VCaP (cell line): ENCODE results near the gene SMYD3.
A peak's percentile ranks its signal among the peaks of the same experiment; 100 is the strongest.

ENCODE experiments used
- H3K27ac ChIP-seq: fragments of 450-650 bp; 2 replicates; pipeline ENCODE4 v1.5.1; 2017
- TF ChIP-seq, protein P1 (sequence below): fragments of 450-650 bp; conservative IDR thresholded peaks from 2 replicates; pipeline ENCODE4 v1.5.1; 2017; ENCODE audit warnings: mild to moderate bottlenecking, moderate library complexity

Gene SMYD3

DNA sequence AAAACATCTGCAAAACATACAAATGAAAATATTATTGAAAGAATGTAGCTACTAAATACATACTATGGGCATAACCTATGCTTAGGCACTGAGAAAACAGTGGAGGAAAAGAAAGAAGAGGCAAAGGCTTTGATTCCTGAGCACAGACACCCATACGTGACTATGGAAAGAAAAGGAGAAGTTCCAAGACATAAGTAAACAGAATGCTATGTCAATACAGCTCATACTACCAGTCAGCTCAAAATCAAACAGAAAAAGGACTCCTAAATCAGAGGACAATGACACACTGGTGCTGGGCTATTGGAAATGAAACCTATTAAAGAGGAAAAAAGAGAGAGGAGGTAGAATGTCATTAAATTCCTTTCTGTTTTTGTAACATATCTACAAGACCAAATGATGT lies 225.4 kb downstream of the SMYD3 start:
- peak overlapping the region; percentile 83 for H3K27ac ChIP-seq
- TF ChIP-seq, protein P1, sequence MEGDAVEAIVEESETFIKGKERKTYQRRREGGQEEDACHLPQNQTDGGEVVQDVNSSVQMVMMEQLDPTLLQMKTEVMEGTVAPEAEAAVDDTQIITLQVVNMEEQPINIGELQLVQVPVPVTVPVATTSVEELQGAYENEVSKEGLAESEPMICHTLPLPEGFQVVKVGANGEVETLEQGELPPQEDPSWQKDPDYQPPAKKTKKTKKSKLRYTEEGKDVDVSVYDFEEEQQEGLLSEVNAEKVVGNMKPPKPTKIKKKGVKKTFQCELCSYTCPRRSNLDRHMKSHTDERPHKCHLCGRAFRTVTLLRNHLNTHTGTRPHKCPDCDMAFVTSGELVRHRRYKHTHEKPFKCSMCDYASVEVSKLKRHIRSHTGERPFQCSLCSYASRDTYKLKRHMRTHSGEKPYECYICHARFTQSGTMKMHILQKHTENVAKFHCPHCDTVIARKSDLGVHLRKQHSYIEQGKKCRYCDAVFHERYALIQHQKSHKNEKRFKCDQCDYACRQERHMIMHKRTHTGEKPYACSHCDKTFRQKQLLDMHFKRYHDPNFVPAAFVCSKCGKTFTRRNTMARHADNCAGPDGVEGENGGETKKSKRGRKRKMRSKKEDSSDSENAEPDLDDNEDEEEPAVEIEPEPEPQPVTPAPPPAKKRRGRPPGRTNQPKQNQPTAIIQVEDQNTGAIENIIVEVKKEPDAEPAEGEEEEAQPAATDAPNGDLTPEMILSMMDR, result no peak

DNA sequence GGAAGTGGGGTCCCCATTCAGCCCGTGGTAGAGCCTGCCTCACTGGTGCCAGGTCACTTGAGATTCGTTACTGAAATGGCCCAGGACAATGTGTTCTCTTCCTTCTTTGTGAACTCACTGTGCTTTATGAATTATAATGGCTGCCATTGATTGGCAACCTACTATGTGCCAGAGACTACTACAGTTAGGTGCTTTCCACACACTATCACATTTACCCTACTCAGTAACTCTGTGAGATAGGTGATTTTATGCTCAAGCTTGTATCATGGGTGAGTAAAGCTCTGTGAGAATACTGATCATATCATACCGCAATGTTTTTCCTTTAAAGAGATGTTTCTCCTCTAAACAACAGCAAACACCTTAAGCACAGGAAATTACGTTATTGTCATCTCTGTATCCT lies 225.9 kb downstream of the SMYD3 start:
- peak overlapping the region; percentile 83 for H3K27ac ChIP-seq
- TF ChIP-seq, protein P1, result no peak

DNA sequence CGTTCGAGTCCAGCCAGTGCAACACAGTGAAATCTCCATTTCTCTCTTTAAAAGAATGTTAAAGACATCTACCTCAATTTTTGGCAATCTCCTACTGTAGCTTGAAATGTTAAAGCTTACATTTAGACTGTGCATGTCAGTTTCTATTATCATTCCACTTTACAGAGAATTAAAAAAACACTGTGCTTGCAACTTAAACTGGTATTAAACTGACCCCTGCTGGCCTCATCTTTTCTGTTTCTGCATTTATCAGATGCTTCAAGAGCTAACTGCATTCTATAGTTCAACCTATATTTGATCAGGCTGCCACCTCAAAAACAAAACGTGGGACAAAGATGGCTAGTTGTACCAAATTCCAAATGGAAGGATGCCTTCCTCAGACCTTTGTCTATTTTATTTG lies 226.5 kb downstream of the SMYD3 start:
- TF ChIP-seq, protein P1, result peak; percentile 44

DNA sequence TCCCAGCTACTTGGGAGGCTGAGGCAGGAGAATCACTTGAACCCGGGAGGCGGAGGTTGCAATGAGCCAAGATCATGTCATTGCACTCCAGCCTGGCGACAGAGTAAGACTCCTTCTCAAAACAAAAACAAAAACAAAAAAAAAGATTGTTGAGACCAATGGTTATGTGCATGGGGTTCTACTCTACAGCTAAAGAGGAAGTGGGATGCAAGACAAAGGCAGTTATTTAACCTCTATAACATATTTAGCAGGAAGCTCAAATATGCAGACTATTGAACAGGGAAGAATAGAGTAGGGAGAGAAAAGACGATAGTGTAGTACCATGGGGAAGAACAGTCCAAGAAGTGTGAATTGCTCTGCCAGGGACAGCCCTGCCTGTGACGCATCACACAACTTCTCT lies 227.7 kb downstream of the SMYD3 start:
- TF ChIP-seq, protein P1, result no peak
- peak overlapping the region; percentile 83; the same call in 1 of the 2 replicates for H3K27ac ChIP-seq

More for the DNA sequence above, 226.5 kb downstream of the SMYD3 start:
- peak overlapping the region; percentile 83 for H3K27ac ChIP-seq

DNA sequence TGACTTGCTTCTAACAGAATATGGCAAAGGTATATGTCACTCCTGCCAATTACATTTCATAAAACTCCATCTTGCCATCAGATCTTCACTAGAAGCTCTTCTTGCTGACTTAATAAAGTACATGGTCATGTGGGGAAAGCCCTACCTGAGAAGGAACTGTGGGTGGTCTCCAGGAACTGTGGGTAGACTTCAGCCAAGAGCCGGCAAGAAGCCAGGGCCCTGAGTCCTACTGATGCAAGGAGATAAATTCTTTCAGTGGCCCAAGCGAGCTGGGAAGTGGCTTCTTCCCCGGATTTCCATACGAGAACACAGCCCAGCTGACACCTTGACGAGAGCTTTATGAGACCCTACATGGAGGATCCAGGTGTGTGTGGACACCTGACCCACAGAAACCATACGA lies 228.7 kb downstream of the SMYD3 start:
- no peak overlapping the region; the same call in 1 of the 2 replicates for H3K27ac ChIP-seq
- TF ChIP-seq, protein P1, result no peak

DNA sequence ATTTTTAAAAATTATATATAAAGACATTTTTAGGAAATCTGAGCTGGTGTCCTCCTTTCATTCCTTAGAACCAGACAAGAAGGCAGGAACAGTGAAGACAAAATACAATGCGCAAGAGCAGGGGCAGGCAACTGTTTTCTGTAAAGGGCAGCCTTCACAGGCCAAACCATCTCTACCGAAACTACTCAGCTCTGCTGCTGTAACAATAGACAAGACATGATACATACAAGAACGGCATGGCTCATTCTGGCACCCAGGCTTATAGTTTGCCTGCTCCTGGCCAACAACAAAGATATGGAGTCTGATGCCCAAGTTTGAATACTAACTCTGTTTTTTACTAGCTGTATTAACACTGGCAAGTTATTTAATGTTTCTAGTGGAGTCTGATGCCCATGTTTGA lies 232.0 kb downstream of the SMYD3 start:
- no peak overlapping the region for H3K27ac ChIP-seq
- TF ChIP-seq, protein P1, result no peak

DNA sequence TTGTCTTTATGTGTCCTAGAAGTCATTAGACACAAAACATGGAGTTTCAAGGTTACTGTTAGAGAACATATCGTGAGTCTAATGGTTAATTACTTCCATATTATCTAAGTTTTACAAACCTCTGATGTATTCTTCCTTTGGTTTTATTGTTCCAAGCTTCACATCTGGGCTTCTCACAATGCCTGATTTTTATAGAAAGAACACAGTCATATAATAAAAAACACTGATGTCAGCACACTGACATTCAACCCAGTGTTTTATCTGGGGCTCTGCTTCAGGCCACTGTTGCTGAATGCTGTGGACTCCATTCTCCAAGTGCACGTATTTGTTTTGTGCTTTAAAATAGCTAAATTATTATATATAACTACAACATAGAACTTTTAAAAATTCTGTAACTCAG lies 232.9 kb downstream of the SMYD3 start:
- TF ChIP-seq, protein P1, result no peak
- no peak overlapping the region for H3K27ac ChIP-seq

DNA sequence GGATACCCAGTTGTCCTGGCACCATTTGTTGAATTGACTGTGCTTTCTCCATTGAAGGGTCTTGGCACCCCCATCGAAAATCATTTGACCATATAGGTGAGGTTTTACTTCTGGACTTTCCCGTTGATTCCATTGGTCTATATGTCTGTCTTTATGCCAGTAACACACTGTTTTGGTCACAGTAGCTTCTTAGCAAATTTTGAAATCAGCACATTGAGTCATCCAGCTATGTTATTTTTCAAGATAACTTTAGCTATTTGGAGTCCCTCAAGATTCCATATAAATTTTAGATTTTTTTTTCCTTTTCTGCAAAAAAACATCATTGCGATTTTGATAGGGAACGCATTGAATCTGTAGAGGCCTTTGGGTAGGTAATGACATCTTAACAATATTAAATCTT lies 235.6 kb downstream of the SMYD3 start:
- no peak overlapping the region for H3K27ac ChIP-seq
- TF ChIP-seq, protein P1, result no peak
